Stimulated activated CD4-positive, alpha-beta T cell treated with anti-CD3 and anti-CD28 coated beads, Interleukin-4, amount 100 ng/mL, for 48 hours (primary cell): ENCODE measurements around the gene GPT2.
A peak's percentile ranks its signal among the peaks of the same experiment; 100 is the strongest.

Experiments
- DNase-seq, 2 donors: peaks; one replicate each; pipeline ENCODE4 v3.0.0-alpha.2; 2020; ENCODE audit warnings: low read depth in 2 of 2

Gene GPT2

GRCh38 chr16:46883690-46884512 is at the start of gene GPT2:
TSS of gene GPT2 (plus strand) at chr16:46884362. CDS start at chr16:46884716, 354 bp downstream.
- peak; percentile 69 to 87 for DNase-seq

GRCh38 chr16:46836534-46837530 is 47.3 kb upstream of the GPT2 start:
- DNase-seq = no peak

- no peak for DNase-seq
These were observed 44.1 kb upstream of the GPT2 start for GRCh38 chr16:46839986-46840443.

- DNase-seq = no peak
These were observed 41.8 kb upstream of the GPT2 start for GRCh38 chr16:46842192-46842895.

DNA sequence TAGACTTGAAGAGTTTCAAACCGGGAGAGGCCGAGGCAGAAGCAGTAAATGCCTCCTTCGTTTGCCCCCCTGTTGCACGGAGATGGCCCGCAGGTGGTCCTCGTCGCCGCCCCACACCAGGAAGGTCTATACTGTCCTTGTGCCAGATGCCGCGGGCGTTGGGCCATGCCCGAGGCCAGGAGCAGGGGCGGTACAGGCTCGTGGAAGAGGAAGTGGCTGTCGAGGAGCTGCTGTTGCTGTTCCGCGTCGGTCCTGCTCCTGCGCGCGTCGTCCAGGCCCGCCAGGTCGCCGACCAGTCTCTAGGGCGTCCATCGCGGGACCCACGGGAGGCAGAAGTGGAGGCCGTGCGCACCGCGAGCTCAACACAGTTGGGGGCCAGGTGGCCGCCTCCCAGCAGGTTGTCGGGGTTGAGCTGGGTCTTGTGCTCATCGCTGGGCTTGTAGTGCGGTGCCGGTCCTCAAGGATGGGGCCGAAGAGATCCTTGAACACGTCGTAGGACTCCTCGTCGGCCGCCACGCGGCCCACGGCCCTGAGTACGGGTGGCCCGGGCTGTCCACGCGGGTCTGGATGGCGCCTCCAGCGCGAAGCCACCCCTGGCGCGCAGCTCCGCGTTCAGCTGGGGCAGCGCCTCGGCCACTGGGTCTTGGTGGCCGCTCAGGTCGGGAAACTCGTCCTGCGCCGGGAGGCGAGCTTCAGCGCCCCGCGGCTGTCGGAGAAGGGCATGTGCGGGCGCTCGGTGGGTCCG is 40.1 kb upstream of the GPT2 start:
- no peak for DNase-seq

- no peak for DNase-seq
These were observed 39.4 kb upstream of the GPT2 start for GRCh38 chr16:46844771-46845170.

- DNase-seq = no peak
These were observed 38.2 kb upstream of the GPT2 start for GRCh38 chr16:46845952-46846351.

DNA sequence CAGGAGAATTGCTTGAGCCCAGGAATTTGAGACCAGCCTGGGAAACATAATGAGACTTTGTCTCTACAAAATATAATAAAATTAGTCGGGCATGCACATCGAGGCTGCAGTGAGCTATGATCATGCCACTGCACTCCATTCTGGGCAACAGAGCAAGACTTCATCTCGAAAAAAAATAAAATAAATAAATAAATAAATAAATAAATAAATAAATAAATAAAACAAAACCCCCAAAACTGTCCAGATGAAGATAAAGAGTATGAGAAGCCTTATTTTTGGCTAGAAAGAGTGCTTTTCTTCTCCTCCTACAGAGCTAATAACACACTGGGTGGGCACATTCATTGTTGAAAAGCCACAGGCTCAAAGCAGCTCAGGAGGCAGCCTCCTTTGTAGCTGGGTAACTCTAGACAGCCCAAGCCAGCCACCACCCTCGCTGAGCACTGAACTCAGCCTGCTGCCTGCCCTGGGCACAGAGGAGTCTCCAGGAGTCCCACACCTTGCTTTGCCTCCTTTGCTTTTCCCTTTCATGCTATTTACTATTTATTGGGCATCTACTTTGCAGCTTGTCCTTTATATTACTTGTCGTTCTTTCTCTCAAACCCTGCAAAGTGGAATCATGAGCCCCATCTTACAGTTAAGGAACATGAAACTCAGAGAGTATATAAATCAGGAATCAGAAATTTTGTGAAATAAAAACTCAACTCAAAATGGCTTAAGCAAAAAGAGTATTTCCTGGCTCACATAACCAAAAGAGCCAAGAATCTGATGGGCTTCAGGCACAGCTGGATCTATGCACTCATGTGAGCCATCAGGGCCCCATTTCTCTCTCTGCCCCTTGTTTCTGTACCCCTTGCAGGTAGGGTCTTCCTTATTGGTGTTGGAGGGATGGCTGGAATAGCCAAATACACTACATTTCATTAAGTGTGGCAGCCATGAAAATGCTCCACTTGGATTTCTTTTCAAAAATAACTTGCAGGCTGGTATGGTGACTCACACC is 35.1 kb upstream of the GPT2 start:
- DNase-seq = no peak

- no peak for DNase-seq
These were observed 33.3 kb upstream of the GPT2 start for GRCh38 chr16:46850619-46851555.

DNA sequence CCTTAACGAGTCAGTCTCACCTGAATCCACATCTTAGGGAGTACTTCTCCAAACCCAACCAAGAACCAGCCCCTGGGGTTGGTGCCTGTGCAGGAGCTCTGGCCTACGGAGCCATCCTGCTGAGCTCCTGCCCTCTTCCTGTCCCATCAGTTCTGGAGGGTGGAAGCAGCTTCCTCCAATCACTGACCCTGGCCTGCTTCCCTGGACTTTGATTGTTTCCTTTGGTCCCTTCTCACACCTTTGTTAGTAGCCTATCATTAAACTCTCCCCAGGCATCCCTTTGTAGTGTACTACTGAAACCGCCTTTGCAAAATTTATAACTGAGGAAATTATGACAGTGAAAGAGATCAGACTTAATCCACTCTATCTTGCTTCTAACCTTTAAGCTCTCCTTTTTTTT is 32.0 kb upstream of the GPT2 start:
- DNase-seq = no peak

- peak; percentile 49 to 50 for DNase-seq
These were observed 30.3 kb upstream of the GPT2 start for GRCh38 chr16:46853713-46854443.

GRCh38 chr16:46854846-46855245 is 29.3 kb upstream of the GPT2 start:
- DNase-seq = no peak

GRCh38 chr16:46855389-46855788 is 28.8 kb upstream of the GPT2 start:
- DNase-seq = no peak

- no peak for DNase-seq
These were observed 26.7 kb upstream of the GPT2 start for GRCh38 chr16:46857368-46857945.

- DNase-seq = no peak
These were observed 26.0 kb upstream of the GPT2 start for GRCh38 chr16:46858151-46858550.

- peak; percentile 28 to 46 for DNase-seq
These were observed 24.4 kb upstream of the GPT2 start for GRCh38 chr16:46859719-46860152.
